ENCODE measurements around the gene ZNF74. TPM values are rescaled to one million over a fixed set of nuclear protein-coding genes. Genes with fewer than 3 reads are reported as not detected.
"Not testable (repeated sequence)": the region's sequence is repeated elsewhere in the genome, so short reads cannot be mapped to it uniquely, and the experiment has no call there.

The ZNF74 gene
- polyA plus RNA-seq, 1 experiment, result 6.9 TPM

DNA sequence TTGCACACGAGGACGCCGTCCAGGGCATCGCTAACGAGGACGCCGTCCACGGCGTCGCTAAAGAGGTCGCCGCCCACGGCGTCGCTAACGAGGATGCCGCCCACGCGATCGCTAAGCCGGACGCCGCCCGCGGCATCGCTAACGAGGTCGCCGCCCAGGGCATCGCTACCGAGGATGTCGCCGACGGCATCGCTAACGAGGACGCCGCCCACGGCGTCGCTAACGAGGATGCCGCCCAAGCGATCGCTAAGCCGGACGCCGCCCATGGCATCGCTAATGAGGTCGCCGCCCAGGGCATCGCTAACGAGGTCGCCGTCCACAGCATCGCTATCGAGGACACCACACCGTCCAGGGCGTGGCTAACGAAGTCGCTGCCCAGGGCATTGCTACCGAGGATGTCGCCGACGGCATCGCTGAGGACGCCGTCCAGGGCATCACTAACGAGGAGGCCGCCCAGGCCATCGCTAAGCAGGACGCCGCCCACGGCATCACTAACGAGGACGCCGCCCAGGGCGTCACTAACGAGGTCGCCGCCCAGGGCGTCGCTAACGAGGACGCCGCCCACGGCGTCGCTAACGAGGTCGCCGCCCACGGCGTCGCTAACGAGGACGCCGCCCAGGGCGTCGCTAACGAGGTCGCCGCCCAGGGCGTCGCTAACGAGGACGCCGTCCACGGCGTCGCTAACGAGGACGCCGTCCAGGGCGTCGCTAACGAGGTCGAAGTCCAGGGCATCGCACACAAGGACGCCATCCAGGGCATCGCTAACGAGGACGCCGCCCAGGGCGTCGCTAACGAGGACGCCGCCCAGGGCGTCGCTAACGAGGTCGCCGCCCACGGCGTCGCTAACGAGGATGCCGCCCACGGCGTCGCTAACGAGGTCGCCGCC lies 32.8 kb upstream of the ZNF74 start:
- H3K27me3 ChIP-seq (ENCODE audit: control insufficient read depth, insufficient read depth, low read length); CTCF ChIA-PET; H3K36me3 ChIP-seq (ENCODE audit: control insufficient read depth, insufficient read depth, low read length); POLR2A ChIA-PET; DNase-seq (ENCODE audit: low read depth); H3K4me3 ChIP-seq (ENCODE audit: low read depth, low read length): not testable (repeated sequence)

DNA sequence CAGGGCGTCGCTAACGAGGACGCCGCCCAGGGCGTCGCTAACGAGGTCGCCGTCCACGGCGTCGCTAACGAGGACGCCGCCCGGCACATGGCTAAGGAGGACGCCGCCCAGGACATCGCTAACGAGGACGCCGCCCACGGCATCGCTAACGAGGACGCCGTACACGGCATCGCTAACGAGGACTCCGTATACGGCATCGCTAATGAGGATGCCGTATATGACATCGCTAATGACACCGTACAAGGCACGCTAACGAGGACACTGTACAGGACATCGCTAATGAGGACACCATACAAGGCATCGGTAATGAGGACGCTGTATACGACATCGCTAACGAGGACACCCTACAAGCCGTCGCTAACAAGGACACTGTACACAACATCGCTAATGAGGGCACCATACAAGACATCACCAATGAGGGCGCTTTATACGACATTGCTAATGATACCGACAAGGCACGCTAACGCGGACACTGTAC lies 32.2 kb upstream of the ZNF74 start:
- DNase-seq (ENCODE audit: low read depth); H3K36me3 ChIP-seq (ENCODE audit: control insufficient read depth, insufficient read depth, low read length); H3K27me3 ChIP-seq (ENCODE audit: control insufficient read depth, insufficient read depth, low read length); POLR2A ChIA-PET; CTCF ChIA-PET; H3K4me3 ChIP-seq (ENCODE audit: low read depth, low read length): not testable (repeated sequence)

DNA sequence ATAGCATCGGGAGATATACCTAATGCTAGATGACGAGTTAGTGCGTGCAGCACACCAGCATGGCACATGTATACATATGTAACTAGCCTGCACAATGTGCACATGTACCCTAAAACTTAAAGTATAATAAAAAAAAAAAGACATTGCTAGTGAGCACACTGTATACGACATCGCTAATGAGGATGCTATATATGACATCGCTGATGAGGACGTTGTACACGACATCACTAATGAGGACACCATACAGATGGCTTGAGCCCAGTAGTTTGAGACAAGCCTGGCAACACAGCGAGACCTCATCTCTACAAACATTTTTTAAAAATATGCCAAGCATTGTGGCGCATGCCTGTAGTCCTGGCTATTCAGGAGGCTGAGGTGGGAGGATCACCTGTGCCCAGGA lies 31.5 kb upstream of the ZNF74 start:
- H3K4me3 ChIP-seq (ENCODE audit: low read depth, low read length); POLR2A ChIA-PET; DNase-seq (ENCODE audit: low read depth); H3K36me3 ChIP-seq (ENCODE audit: control insufficient read depth, insufficient read depth, low read length); CTCF ChIA-PET; H3K27me3 ChIP-seq (ENCODE audit: control insufficient read depth, insufficient read depth, low read length): not testable (repeated sequence)

DNA sequence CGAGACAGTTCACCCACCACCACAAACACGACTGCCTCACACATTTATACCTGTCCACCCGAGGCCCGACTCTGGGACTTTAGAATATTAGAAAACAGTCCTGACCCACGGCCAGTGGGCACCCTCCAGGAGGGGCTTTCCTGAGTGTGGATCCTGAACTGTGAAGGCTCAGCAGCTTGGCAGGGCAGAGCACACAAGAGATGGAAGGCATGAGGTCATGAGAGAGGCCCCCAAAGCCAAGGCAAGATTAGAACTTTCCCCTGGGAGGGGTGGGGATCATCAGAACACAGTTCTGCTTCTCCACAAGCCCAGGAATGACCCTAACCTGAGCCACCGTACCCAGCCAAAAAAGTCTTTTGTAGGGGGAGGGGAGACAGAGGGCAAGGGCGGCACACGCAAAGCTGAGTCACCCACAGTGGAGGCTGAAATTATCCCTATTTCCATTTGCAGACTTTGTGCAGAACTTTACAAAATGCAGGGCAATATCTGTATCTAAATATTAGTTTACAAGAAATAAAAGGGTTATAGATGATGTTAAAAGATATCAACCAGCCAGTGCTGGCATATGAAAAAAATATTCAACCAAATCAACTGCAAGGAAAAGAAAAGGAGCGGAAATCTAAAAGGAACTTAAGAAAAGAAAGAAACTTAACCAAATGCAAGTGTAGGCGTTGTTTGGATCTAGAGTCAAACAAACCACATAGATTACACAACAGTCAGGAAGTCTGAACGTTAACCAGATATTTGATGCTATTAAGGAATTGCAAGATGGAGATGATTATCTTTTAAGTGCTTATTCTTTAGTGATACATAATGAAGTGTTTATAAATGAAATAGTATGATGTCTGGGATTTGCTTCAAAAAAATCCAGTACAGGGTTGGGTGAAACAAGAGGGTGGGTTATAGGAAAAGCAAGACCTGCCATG lies 29.4 kb upstream of the ZNF74 start:
- POLR2A ChIA-PET; CTCF ChIA-PET; H3K4me3 ChIP-seq (ENCODE audit: low read depth, low read length); H3K27me3 ChIP-seq (ENCODE audit: control insufficient read depth, insufficient read depth, low read length); H3K36me3 ChIP-seq (ENCODE audit: control insufficient read depth, insufficient read depth, low read length): not testable (repeated sequence)
- DNase-seq (ENCODE audit: low read depth), result peak; percentile 11

DNA sequence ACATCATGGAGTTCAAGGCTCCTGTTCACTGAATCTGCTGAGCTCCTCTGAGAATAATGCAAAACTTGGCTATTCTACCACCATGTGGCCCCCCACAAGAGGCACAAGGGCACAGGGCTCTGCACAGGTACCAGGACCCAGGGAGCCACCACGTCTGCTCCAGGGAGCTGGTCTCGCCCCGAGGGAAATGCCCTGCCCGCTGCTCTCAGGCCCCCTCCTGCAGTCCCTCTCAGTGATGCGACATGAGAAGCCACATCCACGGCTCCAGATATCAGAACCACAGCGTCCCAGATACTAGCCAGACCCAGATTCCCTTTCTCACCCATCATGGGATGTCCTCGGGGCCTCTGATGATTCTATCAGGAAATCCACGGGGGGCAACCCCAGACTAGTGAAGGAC lies 27.1 kb upstream of the ZNF74 start:
- H3K36me3 ChIP-seq (ENCODE audit: control insufficient read depth, insufficient read depth, low read length); H3K27me3 ChIP-seq (ENCODE audit: control insufficient read depth, insufficient read depth, low read length); H3K4me3 ChIP-seq (ENCODE audit: low read depth, low read length); POLR2A ChIA-PET; CTCF ChIA-PET; DNase-seq (ENCODE audit: low read depth): not testable (repeated sequence)

DNA sequence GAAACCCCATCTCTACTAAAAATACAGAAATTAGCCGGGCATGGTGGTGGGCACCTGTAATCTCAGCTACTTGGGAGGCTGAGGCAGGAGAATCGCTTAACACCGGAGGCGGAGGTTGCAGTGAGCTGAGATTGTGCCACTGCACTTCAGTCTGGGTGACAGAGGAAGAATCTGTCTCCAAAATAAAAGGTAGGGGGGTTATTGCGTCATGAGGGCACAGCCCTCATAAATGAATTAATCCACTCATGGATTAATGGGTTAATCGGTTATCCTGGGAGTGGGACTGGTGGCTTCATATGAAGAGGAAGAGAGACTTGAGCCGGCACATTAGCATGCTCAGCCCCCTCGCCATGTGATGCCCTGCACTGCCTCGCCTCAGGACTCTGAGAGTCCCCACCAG lies 25.1 kb upstream of the ZNF74 start:
- CTCF ChIA-PET; POLR2A ChIA-PET; H3K36me3 ChIP-seq (ENCODE audit: control insufficient read depth, insufficient read depth, low read length); DNase-seq (ENCODE audit: low read depth); H3K27me3 ChIP-seq (ENCODE audit: control insufficient read depth, insufficient read depth, low read length); H3K4me3 ChIP-seq (ENCODE audit: low read depth, low read length): not testable (repeated sequence)

DNA sequence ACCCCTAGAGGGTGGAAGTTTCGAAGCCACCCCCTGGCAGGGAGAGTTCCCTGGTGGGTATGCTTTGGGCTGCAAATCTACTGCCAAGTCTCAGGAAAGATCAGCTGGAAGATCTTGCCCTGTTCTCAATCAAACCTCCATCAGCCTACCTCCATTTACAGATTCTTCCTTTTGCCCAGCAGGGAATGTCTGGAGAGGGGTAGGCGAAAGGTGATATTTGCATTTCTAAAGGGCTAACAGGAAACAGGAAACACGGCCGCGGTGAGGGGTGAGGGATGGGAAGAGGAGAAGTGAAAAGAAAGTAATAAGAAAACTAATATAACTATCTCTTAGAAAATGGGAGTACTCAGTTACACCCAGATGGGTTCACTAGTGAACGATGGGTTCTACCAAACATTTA lies 22.3 kb upstream of the ZNF74 start:
- H3K4me3 ChIP-seq (ENCODE audit: low read depth, low read length); POLR2A ChIA-PET; H3K36me3 ChIP-seq (ENCODE audit: control insufficient read depth, insufficient read depth, low read length); DNase-seq (ENCODE audit: low read depth); H3K27me3 ChIP-seq (ENCODE audit: control insufficient read depth, insufficient read depth, low read length); CTCF ChIA-PET: not testable (repeated sequence)

DNA sequence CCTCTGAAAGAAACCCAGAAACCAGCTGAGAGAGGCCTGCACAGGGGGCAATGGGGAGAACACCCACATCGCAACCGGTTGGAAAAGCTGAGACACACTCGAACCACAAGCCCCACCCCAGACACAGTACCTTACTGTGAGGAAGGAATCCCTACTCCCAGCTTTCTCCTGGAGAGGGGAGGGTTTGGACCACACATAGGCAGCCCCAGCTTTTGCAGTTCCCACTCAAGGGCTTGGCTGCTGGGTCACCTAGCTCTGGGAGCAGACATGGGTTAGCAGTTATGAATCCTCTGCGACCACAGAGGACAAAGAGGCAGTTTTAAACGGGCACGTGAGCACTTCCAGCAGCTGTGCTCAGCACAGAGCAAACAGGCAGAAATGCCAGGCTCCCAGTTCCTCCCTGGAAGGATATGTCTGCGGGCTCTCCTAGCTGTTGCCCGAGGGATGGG lies 21.5 kb upstream of the ZNF74 start:
- H3K27me3 ChIP-seq (ENCODE audit: control insufficient read depth, insufficient read depth, low read length); H3K4me3 ChIP-seq (ENCODE audit: low read depth, low read length); DNase-seq (ENCODE audit: low read depth); H3K36me3 ChIP-seq (ENCODE audit: control insufficient read depth, insufficient read depth, low read length); POLR2A ChIA-PET; CTCF ChIA-PET: not testable (repeated sequence)

DNA sequence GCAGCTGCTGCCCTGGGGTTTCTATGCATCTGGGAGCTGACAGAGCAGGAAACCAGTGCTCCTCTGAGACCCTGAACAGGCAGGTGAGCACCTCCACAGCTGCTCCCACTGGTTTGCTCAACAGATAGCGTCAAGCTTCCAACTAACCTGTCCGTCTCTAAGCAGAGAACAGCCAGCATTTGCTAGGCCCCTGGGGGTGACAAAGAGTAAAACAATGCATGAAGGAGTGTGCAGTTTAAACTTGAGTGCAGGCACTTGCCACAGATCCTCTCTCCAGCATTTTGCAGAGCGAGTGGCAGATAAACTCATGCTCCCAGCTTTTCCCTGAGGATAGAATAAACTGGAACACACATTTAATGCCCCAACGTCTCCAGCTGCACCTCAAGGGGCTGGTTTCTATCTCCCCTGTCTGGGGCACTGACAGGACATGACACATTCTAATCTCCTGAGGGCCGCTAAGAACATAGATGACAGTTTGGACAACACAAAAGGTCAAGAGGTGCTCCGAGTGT lies 20.7 kb upstream of the ZNF74 start:
- CTCF ChIA-PET; H3K4me3 ChIP-seq (ENCODE audit: low read depth, low read length); DNase-seq (ENCODE audit: low read depth); H3K27me3 ChIP-seq (ENCODE audit: control insufficient read depth, insufficient read depth, low read length); POLR2A ChIA-PET; H3K36me3 ChIP-seq (ENCODE audit: control insufficient read depth, insufficient read depth, low read length): not testable (repeated sequence)

DNA sequence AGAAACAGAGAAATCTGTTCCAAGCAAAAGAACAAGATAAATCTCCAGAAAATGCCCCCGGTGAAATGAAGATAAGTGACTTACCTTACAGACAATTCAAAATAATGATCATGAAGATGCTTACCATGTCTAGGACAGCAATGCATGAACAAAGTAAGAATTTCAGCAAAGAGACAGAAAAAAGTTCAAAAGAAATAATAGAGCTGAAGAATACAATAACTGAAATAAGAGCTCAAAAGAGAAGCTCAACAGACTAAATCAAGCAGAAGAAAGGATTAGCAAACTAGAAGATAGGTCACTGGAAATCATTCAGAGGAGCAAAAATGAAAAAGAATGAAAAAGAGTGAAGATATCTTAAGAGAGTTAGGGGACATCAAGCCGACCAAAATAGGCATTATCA lies 19.8 kb upstream of the ZNF74 start:
- H3K36me3 ChIP-seq (ENCODE audit: control insufficient read depth, insufficient read depth, low read length); DNase-seq (ENCODE audit: low read depth); H3K27me3 ChIP-seq (ENCODE audit: control insufficient read depth, insufficient read depth, low read length); POLR2A ChIA-PET; H3K4me3 ChIP-seq (ENCODE audit: low read depth, low read length); CTCF ChIA-PET: not testable (repeated sequence)

DNA sequence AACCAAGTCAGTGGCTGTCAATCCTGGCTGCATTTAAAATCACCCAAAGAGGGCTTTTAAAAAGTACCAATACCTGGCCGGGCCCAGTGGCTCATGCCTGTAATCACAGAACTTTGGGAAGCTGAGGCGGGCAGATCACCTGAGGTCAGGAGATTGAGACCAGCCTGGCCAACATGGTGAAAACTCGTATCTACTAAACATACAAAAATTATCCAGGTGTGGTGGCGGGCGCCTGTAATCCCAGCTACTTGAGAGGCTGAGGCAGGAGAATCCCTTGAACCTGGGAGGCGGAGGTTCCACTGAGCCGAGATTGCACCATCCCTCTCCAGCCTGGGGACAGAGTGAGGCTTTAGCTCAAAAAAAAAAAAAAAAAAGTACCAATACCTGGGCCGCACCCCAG lies 17.7 kb upstream of the ZNF74 start:
- H3K36me3 ChIP-seq (ENCODE audit: control insufficient read depth, insufficient read depth, low read length); DNase-seq (ENCODE audit: low read depth); H3K27me3 ChIP-seq (ENCODE audit: control insufficient read depth, insufficient read depth, low read length); CTCF ChIA-PET; H3K4me3 ChIP-seq (ENCODE audit: low read depth, low read length); POLR2A ChIA-PET: not testable (repeated sequence)

DNA sequence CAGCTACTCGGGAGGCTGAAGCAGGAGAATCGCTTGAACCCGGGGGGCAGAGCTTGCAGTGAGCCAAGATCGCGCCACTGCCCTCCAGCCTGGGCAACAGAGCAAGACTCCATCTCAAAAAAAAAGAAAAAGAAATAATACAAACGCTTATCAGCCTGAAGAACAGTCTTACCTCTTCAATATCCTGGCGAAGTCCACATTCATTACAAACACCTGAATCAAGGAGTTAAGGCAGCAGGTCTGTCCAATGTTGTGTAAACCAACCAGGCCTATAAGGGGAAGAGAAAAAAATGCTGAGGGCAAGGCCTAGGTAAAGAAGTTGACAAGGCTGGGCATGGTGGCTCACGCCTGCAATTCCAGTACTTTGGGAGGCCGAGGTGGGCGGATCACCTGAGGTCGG lies 17.0 kb upstream of the ZNF74 start:
- H3K36me3 ChIP-seq (ENCODE audit: control insufficient read depth, insufficient read depth, low read length); H3K27me3 ChIP-seq (ENCODE audit: control insufficient read depth, insufficient read depth, low read length); CTCF ChIA-PET; DNase-seq (ENCODE audit: low read depth); POLR2A ChIA-PET; H3K4me3 ChIP-seq (ENCODE audit: low read depth, low read length): not testable (repeated sequence)
